DND-41 (cell line): ENCODE measurements around the gene CDC45.

Experiments used
- ATAC-seq: fragments of 200-7000 bp; cut with Tn5 transposase; 3 replicates; pipeline ENCODE4 v1.9.1; 2021; ENCODE audit warnings: low read depth; ENCODE audit not compliant: insufficient read depth
- DNase-seq: peaks from one replicate; pipeline ENCODE4 v3.0.0-alpha.2; 2020
- H2AFZ ChIP-seq: 2 replicates; pipeline ENCODE4 v1.6.0; 2012; ENCODE audit warnings: low read depth, low read length
- H3K27ac ChIP-seq: 2 replicates; pipeline ENCODE4 v1.5.1; 2012; ENCODE audit warnings: low read length, inconsistent platforms
- H3K27me3 ChIP-seq: fragments of 200-600 bp; sonication (generic); 2 replicates; pipeline ENCODE4 v1.6.0; 2012; ENCODE audit warnings: low read length, mild to moderate bottlenecking, inconsistent platforms; ENCODE audit not compliant: insufficient read depth, poor library complexity
- H3K36me3 ChIP-seq: 2 replicates; pipeline ENCODE4 v1.5.1; 2012; ENCODE audit warnings: low read length, inconsistent platforms; ENCODE audit not compliant: insufficient read depth
- H3K4me1 ChIP-seq: 2 replicates; pipeline ENCODE4 v1.5.1; 2012; ENCODE audit warnings: mild to moderate bottlenecking, low read length; ENCODE audit not compliant: insufficient read depth
- H3K4me2 ChIP-seq: 2 replicates; pipeline ENCODE4 v1.6.0; 2012; ENCODE audit warnings: mild to moderate bottlenecking, moderate library complexity, low read length, inconsistent platforms; ENCODE audit not compliant: insufficient read depth
- H3K4me3 ChIP-seq, 2 experiments: fragments of 200-600 bp in 1 of 2; shearing (Covaris generic) in 1 of 2; 2 replicates each; pipeline ENCODE4 v1.5.1; 2012 to 2016; ENCODE audit warnings: inconsistent platforms in 2 of 2, low read length in 2 of 2, mild to moderate bottlenecking in 2 of 2, low read depth in 1 of 2, moderate library complexity in 1 of 2
- H3K79me2 ChIP-seq: 2 replicates; pipeline ENCODE4 v1.6.0; 2012; ENCODE audit warnings: low read length, inconsistent platforms; ENCODE audit not compliant: insufficient read depth
- H3K9ac ChIP-seq: 2 replicates; pipeline ENCODE4 v1.6.0; 2012; ENCODE audit warnings: low read depth, mild to moderate bottlenecking, inconsistent platforms, low read length, moderate library complexity
- H3K9me3 ChIP-seq: 2 replicates; pipeline ENCODE4 v1.5.1; 2012; ENCODE audit warnings: low read length, moderate library complexity, mild to moderate bottlenecking, inconsistent platforms; ENCODE audit not compliant: insufficient read depth, severe bottlenecking
- H4K20me1 ChIP-seq: 2 replicates; pipeline ENCODE4 v1.6.0; 2012; ENCODE audit warnings: low read length; ENCODE audit not compliant: insufficient read depth
- CTCF ChIP-seq: IDR thresholded peaks from 2 replicates; pipeline ENCODE4 v1.5.1; 2012; ENCODE audit warnings: borderline replicate concordance, low read length, moderate library complexity, mild to moderate bottlenecking; ENCODE audit not compliant: poor library complexity, severe bottlenecking; ENCODE audit errors: extremely low read depth
- EZH2 ChIP-seq: IDR thresholded peaks from 3 replicates; pipeline ENCODE4 v1.6.1; 2012; ENCODE audit warnings: borderline replicate concordance, low read depth, mild to moderate bottlenecking, moderate library complexity, low read length, inconsistent platforms; ENCODE audit not compliant: severe bottlenecking

The CDC45 gene

GRCh38 chr22:19509191-19509590 lies 29.5 kb downstream of the CDC45 start:
- Histone ChIP-seq H2AFZ (no peak overlapping the region), H3K79me2 (no peaks in the 10 kb centered on the region), H3K36me3 (peaks cover 96% of the 10 kb centered on the region), H3K4me1 (peaks cover 7% of the 10 kb centered on the region; the same call in 1 of the 2 replicates), H4K20me1 (peaks cover 11% of the 10 kb centered on the region; the same call in 1 of the 2 replicates), H3K9me3 (no peaks in the 10 kb centered on the region), H3K9ac (no peak overlapping the region), H3K27ac (no peak overlapping the region), H3K4me3 (no peak overlapping the region), H3K27me3 (no peaks in the 10 kb centered on the region), H3K4me2 (no peak overlapping the region)
- ATAC-seq (no peak), DNase-seq (no peak)
- no peak for TF ChIP-seq EZH2
- no peak for TF ChIP-seq CTCF

- ATAC-seq = no peak
- TF ChIP-seq EZH2 = no peak
- TF ChIP-seq CTCF = no peak
- no peaks in the 10 kb centered on the region for H3K79me2 ChIP-seq
- H3K4me2 ChIP-seq = no peak overlapping the region
- H3K27me3 ChIP-seq = no peaks in the 10 kb centered on the region
- no peak overlapping the region for H3K4me3 ChIP-seq
- no peak overlapping the region for H3K27ac ChIP-seq
- peaks cover 11% of the 10 kb centered on the region; the same call in 1 of the 2 replicates for H4K20me1 ChIP-seq
- no peaks in the 10 kb centered on the region for H3K9me3 ChIP-seq
- peaks cover 98% of the 10 kb centered on the region for H3K36me3 ChIP-seq
- no peak overlapping the region for H3K9ac ChIP-seq
- H2AFZ ChIP-seq = no peak overlapping the region
- H3K4me1 ChIP-seq = peaks cover 6% of the 10 kb centered on the region; the same call in 1 of the 2 replicates
- DNase-seq = no peak
Observed at GRCh38 chr22:19509923-19510322, 30.2 kb downstream of the CDC45 start.

- no peak for DNase-seq
- no peak overlapping the region for H3K4me3 ChIP-seq
- no peaks in the 10 kb centered on the region for H3K27me3 ChIP-seq
- no peaks in the 10 kb centered on the region for H3K9me3 ChIP-seq
- H3K9ac ChIP-seq = no peak overlapping the region
- no peaks in the 10 kb centered on the region for H3K79me2 ChIP-seq
- no peak overlapping the region for H3K27ac ChIP-seq
- no peak overlapping the region for H3K4me2 ChIP-seq
- no peak for ATAC-seq
- TF ChIP-seq CTCF (no peak), EZH2 (no peak)
- peaks cover 98% of the 10 kb centered on the region for H3K36me3 ChIP-seq
- H2AFZ ChIP-seq = no peak overlapping the region
- H4K20me1 ChIP-seq = peaks cover 8% of the 10 kb centered on the region; the same call in 1 of the 2 replicates
- H3K4me1 ChIP-seq = no peaks in the 10 kb centered on the region
Observed at GRCh38 chr22:19510919-19511341, 31.2 kb downstream of the CDC45 start.

GRCh38 chr22:19513823-19514222 lies 34.1 kb downstream of the CDC45 start:
- no peaks in the 10 kb centered on the region for H3K79me2 ChIP-seq
- H3K27ac ChIP-seq = no peak overlapping the region
- H2AFZ ChIP-seq = no peak overlapping the region
- no peak for TF ChIP-seq CTCF
- TF ChIP-seq EZH2 = no peak
- no peak overlapping the region for H3K9ac ChIP-seq
- H3K27me3 ChIP-seq = no peaks in the 10 kb centered on the region
- ATAC-seq = no peak
- DNase-seq = no peak
- H3K9me3 ChIP-seq = no peaks in the 10 kb centered on the region
- no peaks in the 10 kb centered on the region for H4K20me1 ChIP-seq
- no peak overlapping the region for H3K4me2 ChIP-seq
- peaks cover 98% of the 10 kb centered on the region for H3K36me3 ChIP-seq
- H3K4me3 ChIP-seq = no peak overlapping the region
- no peaks in the 10 kb centered on the region for H3K4me1 ChIP-seq
